Tibial nerve (tissue), 4 donors: ENCODE data around the gene DRD4. TPM values are rescaled to one million over a fixed set of nuclear protein-coding genes. Genes with fewer than 3 reads are reported as not detected.

Source experiments
- DNase-seq, 2 donors: peaks; one replicate each; pipeline ENCODE4 v3.0.0-alpha.2; 2019; ENCODE audit warnings: low spot score in 2 of 2
- H3K27ac ChIP-seq, 4 donors: fragments of 200-600 bp; sonication (generic) in 3 of 4; one replicate each; pipeline ENCODE4 v1.5.1; 2017 to 2019; ENCODE audit warnings: mild to moderate bottlenecking in 1 of 4
- H3K27me3 ChIP-seq, 2 donors: fragments of 200-600 bp; sonication (generic) in 1 of 2; one replicate each; pipeline versions ENCODE4 v1.5.1 to v1.6.0; 2017 to 2019
- H3K36me3 ChIP-seq, 3 donors: fragments of 200-600 bp; sonication (generic); one replicate each; pipeline ENCODE4 v1.5.1; 2018 to 2019
- H3K4me1 ChIP-seq, 4 donors: fragments of 200-600 bp; sonication (generic) in 3 of 4; one replicate each; pipeline ENCODE4 v1.5.1; 2017 to 2019
- H3K4me3 ChIP-seq, 4 donors: fragments of 200-600 bp; sonication (generic) in 3 of 4; one replicate each; pipeline ENCODE4 v1.5.1; 2017 to 2019; ENCODE audit warnings: mild to moderate bottlenecking in 1 of 4, moderate library complexity in 1 of 4
- H3K9me3 ChIP-seq, 4 donors: fragments of 200-600 bp; sonication (generic) in 3 of 4; one replicate each; pipeline ENCODE4 v1.5.1; 2017 to 2019
- CTCF ChIP-seq, 5 experiments: fragments of 200-600 bp in 3 of 5; fragments of 450-650 bp in 2 of 5; sonication (generic) in 3 of 5; IDR thresholded peaks; one replicate each; pipeline ENCODE4 v1.5.1; 2016 to 2019; ENCODE audit warnings: antibody characterized with exemption in 5 of 5, mild to moderate bottlenecking in 3 of 5, moderate library complexity in 2 of 5
- EP300 ChIP-seq, 2 donors: sonication (generic); formaldehyde crosslinking; IDR thresholded peaks; one replicate each; pipeline ENCODE4 v1.6.1; 2017; ENCODE audit warnings: antibody characterized with exemption in 2 of 2, mild to moderate bottlenecking in 1 of 2
- POLR2A ChIP-seq, 2 donors: fragments of 450-650 bp; IDR thresholded peaks; one replicate each; pipeline ENCODE4 v1.6.1; 2017; ENCODE audit warnings: antibody characterized with exemption in 2 of 2, mild to moderate bottlenecking in 2 of 2, moderate library complexity in 2 of 2
- WGBS, 2 donors: methylation state at CpG; one replicate each; pipeline ENCODE4 v1.1.5; 2018; 5-methylcytosine and 5-hydroxymethylcytosine counted together
- total RNA-seq, 4 donors: library from RNA; depleted of rRNA; stranded (reverse); fragments of >200 nt; gene quantifications; one replicate each; pipeline ENCODE4 v1.1.0, GENCODE V29; 2016

The DRD4 gene
- total RNA-seq, 4 donors from 2014 or later: 0.84 to 2.5 (median 0.90) TPM; not detected in 1

- 49 to 54% methylated on average over 13 to 14 of the region's 15 CpGs for WGBS, 2 donors
- Histone ChIP-seq H3K36me3 (peaks cover 0 to 68% (median 17%) of the 10 kb centered on the region in 3 donors), H3K4me3 (no peak overlapping the region), H3K9me3 (no peaks in the 10 kb centered on the region), H3K4me1 (peaks cover 0 to 4% (median 0%) of the 10 kb centered on the region in 4 donors), H3K27ac (no peak overlapping the region), H3K27me3 (no peaks in the 10 kb centered on the region)
- peak in 1 of 2 donors; percentile 27 for TF ChIP-seq EP300 (IDR thresholded peaks at IDR 0.05)
- peak; percentile 60 to 92 (median 67) for TF ChIP-seq CTCF (IDR thresholded peaks at IDR 0.05)
- no peak for TF ChIP-seq POLR2A (IDR thresholded peaks at IDR 0.05)
- DNase-seq: peak; percentile 47 to 70
Observed at GRCh38 chr11:662689-663274, 25.7 kb downstream of the DRD4 start.

GRCh38 chr11:665062-665703 is 28.1 kb downstream of the DRD4 start:
- no peak for DNase-seq
- no peaks in the 10 kb centered on the region for H3K9me3 ChIP-seq
- no peak for TF ChIP-seq EP300 (IDR thresholded peaks at IDR 0.05)
- TF ChIP-seq CTCF (IDR thresholded peaks at IDR 0.05): no peak
- no peak for TF ChIP-seq POLR2A (IDR thresholded peaks at IDR 0.05)
- peaks cover 0 to 53% (median 3%) of the 10 kb centered on the region in 3 donors for H3K36me3 ChIP-seq
- H3K4me1 ChIP-seq: peaks cover 0 to 4% (median 0%) of the 10 kb centered on the region in 4 donors
- no peak overlapping the region for H3K4me3 ChIP-seq
- 76 to 84% methylated on average over 8 to 15 of the region's 15 CpGs for WGBS, 2 donors
- no peak overlapping the region for H3K27ac ChIP-seq
- no peaks in the 10 kb centered on the region for H3K27me3 ChIP-seq

- Histone ChIP-seq H3K27me3 (no peaks in the 10 kb centered on the region), H3K4me1 (peaks cover 0 to 4% (median 0%) of the 10 kb centered on the region in 4 donors), H3K4me3 (no peak overlapping the region), H3K9me3 (no peaks in the 10 kb centered on the region), H3K27ac (no peak overlapping the region), H3K36me3 (peaks cover 0 to 47% (median 0%) of the 10 kb centered on the region in 3 donors)
- DNase-seq: no peak
- WGBS, 2 donors: 73 to 77% methylated on average over 11 of the region's 11 CpGs
- no peak for TF ChIP-seq EP300 (IDR thresholded peaks at IDR 0.05)
- TF ChIP-seq POLR2A (IDR thresholded peaks at IDR 0.05): no peak
- TF ChIP-seq CTCF (IDR thresholded peaks at IDR 0.05): no peak
Observed at GRCh38 chr11:665704-666281, 28.7 kb downstream of the DRD4 start.

GRCh38 chr11:673866-674265 is 36.8 kb downstream of the DRD4 start:
- no peak overlapping the region for H3K4me3 ChIP-seq
- DNase-seq: no peak
- H3K36me3 ChIP-seq: peaks cover 0 to 82% (median 12%) of the 10 kb centered on the region in 3 donors
- WGBS, 2 donors: 90% methylated on average over 8 of the region's 8 CpGs
- no peaks in the 10 kb centered on the region for H3K4me1 ChIP-seq
- no peaks in the 10 kb centered on the region for H3K9me3 ChIP-seq
- H3K27ac ChIP-seq: no peak overlapping the region
- no peaks in the 10 kb centered on the region for H3K27me3 ChIP-seq
- TF ChIP-seq POLR2A (IDR thresholded peaks at IDR 0.05) (no peak), CTCF (IDR thresholded peaks at IDR 0.05) (no peak), EP300 (IDR thresholded peaks at IDR 0.05) (no peak)

- H3K36me3 ChIP-seq: peaks cover 0 to 85% (median 12%) of the 10 kb centered on the region in 3 donors
- no peak for DNase-seq
- no peaks in the 10 kb centered on the region for H3K4me1 ChIP-seq
- WGBS, 2 donors: 89 to 90% methylated on average over 14 to 17 of the region's 17 CpGs
- no peak overlapping the region for H3K4me3 ChIP-seq
- H3K27ac ChIP-seq: no peak overlapping the region
- TF ChIP-seq CTCF (IDR thresholded peaks at IDR 0.05) (no peak), EP300 (IDR thresholded peaks at IDR 0.05) (no peak), POLR2A (IDR thresholded peaks at IDR 0.05) (no peak)
- H3K27me3 ChIP-seq: no peaks in the 10 kb centered on the region
- H3K9me3 ChIP-seq: no peaks in the 10 kb centered on the region
Observed at GRCh38 chr11:674406-674805, 37.3 kb downstream of the DRD4 start.
